Epithelial cell of proximal tubule (primary cell): ENCODE data around the gene LINGO3. TPM values are rescaled to one million over a fixed set of nuclear protein-coding genes. Genes with fewer than 3 reads are reported as not detected.
A peak's percentile ranks its signal among the peaks of the same experiment; 100 is the strongest.

Source experiments
- DNase-seq: peaks from one replicate; pipeline ENCODE4 v3.0.0-alpha.2; 2011; ENCODE audit warnings: low read depth
- H3K4me3 ChIP-seq: 2 replicates; pipeline ENCODE4 v1.5.1; 2011; ENCODE audit warnings: low read depth, mild to moderate bottlenecking, low read length
- total RNA-seq: library from RNA; depleted of rRNA; stranded (reverse); fragments of >200 nt; gene quantifications from 2 replicates; pipeline ENCODE4 v1.2.3, GENCODE V29; 2015
- TF ChIP-seq, protein P1 (sequence below): conservative IDR thresholded peaks from 2 replicates; pipeline ENCODE4 v1.5.1; 2012; ENCODE audit warnings: low read depth, mild to moderate bottlenecking, low read length

LINGO3 gene
- total RNA-seq, 1 donor from 2014 or later = not detected

DNA sequence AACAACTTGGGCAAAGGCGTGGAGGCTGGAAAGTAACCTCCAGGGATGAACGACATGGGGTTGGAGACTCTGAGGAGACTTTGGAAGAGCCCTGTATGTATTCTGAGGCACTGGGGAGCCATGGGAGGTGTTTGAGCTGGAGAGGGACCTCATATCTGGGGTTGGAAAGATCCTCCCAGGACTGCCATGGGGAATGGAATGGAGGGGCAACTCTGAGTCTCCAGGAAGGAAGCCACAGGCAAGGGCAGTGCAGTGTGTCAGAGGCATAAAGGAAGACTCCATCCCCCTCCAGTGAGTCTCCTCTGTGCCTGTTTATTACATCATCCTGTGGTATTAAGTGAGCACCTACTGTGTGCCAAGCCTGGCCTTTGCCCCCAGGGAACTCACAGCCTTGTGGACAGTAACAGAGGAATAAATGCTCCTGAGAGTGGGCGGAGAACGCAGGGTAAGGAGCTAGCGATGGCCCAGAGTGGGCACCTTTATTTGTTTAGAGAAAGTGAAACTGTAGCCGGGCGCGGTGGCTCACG lies 33.7 kb downstream of the LINGO3 start:
- no peak overlapping the region for H3K4me3 ChIP-seq
- DNase-seq = no peak
- TF ChIP-seq, protein P1, sequence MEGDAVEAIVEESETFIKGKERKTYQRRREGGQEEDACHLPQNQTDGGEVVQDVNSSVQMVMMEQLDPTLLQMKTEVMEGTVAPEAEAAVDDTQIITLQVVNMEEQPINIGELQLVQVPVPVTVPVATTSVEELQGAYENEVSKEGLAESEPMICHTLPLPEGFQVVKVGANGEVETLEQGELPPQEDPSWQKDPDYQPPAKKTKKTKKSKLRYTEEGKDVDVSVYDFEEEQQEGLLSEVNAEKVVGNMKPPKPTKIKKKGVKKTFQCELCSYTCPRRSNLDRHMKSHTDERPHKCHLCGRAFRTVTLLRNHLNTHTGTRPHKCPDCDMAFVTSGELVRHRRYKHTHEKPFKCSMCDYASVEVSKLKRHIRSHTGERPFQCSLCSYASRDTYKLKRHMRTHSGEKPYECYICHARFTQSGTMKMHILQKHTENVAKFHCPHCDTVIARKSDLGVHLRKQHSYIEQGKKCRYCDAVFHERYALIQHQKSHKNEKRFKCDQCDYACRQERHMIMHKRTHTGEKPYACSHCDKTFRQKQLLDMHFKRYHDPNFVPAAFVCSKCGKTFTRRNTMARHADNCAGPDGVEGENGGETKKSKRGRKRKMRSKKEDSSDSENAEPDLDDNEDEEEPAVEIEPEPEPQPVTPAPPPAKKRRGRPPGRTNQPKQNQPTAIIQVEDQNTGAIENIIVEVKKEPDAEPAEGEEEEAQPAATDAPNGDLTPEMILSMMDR = no peak

- TF ChIP-seq, protein P1 = peak; percentile 81
- peak overlapping the region; percentile 29 for H3K4me3 ChIP-seq
- DNase-seq = no peak
These were observed 34.4 kb downstream of the LINGO3 start for GRCh38 chr19:2273356-2274184.

DNA sequence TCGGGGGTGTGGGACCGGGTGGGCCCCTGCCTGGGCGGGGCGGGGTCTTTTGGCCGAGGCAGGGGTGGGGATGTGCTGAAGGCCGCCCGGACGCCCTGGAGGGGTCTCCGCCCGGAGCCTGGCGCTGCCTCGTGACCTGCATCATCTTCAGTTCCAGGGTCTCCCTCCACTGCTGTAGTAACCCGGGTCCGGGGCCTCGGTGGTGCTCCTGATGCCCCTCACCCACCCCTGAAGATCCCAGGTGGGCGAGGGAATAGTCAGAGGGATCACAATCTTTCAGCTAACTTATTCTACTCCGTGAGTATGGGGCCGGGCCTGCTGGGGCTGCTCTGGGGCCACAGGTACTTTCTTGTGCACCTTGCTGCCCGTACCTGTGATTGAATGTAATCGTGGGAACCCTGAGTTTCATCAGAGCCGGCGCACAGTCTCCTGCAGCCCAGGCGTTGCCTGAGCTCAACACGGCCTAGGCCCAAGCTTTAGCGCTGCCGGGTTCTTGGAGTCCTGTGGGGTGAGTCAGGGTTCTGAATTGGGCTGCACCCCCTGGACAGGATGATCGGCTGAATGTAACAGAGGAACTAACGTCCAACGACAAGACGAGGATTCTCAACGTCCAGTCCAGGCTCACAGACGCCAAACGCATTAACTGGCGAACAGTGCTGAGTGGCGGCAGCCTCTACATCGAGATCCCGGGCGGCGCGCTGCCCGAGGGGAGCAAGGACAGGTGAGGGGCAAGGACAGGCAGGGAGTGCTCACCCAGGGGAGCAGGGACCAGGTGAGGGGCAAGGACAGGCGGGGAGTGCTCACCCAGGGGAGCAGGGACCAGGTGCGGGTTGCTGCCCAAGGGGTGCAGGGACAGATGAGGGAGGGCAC lies 36.5 kb downstream of the LINGO3 start:
- peak overlapping the region; percentile 99 for H3K4me3 ChIP-seq
- TF ChIP-seq, protein P1 = no peak
- DNase-seq = no peak

DNA sequence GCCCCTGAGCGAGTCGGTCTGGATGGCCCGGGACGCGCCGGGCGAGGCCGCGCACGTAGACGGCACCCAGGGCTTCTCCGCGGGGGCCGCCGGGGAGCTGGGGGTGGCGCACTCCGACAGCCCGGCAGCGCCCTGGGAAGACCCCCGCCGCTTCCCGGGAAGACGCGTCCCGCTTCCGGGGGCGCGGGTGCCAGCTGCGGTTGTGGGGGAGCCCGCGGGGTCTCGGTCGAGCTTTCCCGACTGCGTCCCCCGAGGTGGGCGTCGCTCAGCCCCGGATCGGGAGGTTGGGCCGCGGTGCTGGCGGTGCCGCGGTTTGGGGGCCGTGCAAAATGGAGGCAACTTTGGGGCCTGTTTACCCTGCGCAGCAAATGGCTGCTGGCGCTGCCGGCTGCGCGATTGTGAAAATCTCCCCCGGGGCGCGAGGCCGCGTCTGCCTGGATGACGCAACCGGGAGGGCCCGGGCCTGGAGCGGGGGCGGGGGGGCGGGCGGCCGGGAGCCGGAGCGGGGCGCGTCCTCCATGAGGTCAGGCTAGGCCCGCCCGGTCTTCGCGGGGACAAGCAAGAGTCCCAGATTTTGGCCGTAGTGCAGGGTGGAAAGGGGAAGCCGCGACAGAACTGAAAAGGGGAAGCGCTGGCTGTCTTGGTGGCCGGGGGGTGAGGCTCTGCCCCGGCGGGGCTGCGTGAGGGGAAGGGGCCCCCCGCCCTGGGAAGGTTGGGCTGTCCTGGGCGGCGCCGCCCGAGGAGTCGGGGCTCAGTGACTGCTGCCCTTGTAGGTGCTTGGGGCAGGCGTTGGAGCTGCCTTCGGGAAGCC lies 37.3 kb downstream of the LINGO3 start:
- TF ChIP-seq, protein P1 = no peak
- peak overlapping the region; percentile 99 for H3K4me3 ChIP-seq
- no peak for DNase-seq

GRCh38 chr19:2270157-2270422 lies 37.9 kb downstream of the LINGO3 start:
- no peak for DNase-seq
- TF ChIP-seq, protein P1 = no peak
- H3K4me3 ChIP-seq = peak overlapping the region; percentile 99
